Ishikawa (cell line): ENCODE results near the gene KCNT1.

Experiments
- CEBPB ChIP-seq: IDR thresholded peaks from 2 replicates; pipeline ENCODE4 v1.6.1; 2012
- EP300 ChIP-seq: IDR thresholded peaks from 2 replicates; pipeline ENCODE4 v1.6.1; 2012; ENCODE audit warnings: borderline replicate concordance
- FOXM1 ChIP-seq: IDR thresholded peaks from 2 replicates; pipeline ENCODE4 v1.6.1; 2012; ENCODE audit warnings: low read depth, borderline replicate concordance
- TCF12 ChIP-seq: IDR thresholded peaks from 2 replicates; pipeline ENCODE4 v1.6.1; 2012; ENCODE audit warnings: low read depth
- TEAD4 ChIP-seq: IDR thresholded peaks from 2 replicates; pipeline ENCODE4 v1.6.1; 2012
- YY1 ChIP-seq: IDR thresholded peaks from 2 replicates; pipeline ENCODE4 v1.6.1; 2012; ENCODE audit warnings: low read depth
- TF ChIP-seq, protein P1 (sequence below): IDR thresholded peaks from 2 replicates; pipeline ENCODE4 v1.6.1; 2012; ENCODE audit warnings: low read depth, mild to moderate bottlenecking

GRCh38 chr9:135670721-135671590, 31.0 kb upstream of the KCNT1 start:
- TF ChIP-seq CEBPB (no peak), EP300 (no peak), FOXM1 (no peak), TEAD4 (no peak), TCF12 (no peak), YY1 (no peak)
- TF ChIP-seq, protein P1, sequence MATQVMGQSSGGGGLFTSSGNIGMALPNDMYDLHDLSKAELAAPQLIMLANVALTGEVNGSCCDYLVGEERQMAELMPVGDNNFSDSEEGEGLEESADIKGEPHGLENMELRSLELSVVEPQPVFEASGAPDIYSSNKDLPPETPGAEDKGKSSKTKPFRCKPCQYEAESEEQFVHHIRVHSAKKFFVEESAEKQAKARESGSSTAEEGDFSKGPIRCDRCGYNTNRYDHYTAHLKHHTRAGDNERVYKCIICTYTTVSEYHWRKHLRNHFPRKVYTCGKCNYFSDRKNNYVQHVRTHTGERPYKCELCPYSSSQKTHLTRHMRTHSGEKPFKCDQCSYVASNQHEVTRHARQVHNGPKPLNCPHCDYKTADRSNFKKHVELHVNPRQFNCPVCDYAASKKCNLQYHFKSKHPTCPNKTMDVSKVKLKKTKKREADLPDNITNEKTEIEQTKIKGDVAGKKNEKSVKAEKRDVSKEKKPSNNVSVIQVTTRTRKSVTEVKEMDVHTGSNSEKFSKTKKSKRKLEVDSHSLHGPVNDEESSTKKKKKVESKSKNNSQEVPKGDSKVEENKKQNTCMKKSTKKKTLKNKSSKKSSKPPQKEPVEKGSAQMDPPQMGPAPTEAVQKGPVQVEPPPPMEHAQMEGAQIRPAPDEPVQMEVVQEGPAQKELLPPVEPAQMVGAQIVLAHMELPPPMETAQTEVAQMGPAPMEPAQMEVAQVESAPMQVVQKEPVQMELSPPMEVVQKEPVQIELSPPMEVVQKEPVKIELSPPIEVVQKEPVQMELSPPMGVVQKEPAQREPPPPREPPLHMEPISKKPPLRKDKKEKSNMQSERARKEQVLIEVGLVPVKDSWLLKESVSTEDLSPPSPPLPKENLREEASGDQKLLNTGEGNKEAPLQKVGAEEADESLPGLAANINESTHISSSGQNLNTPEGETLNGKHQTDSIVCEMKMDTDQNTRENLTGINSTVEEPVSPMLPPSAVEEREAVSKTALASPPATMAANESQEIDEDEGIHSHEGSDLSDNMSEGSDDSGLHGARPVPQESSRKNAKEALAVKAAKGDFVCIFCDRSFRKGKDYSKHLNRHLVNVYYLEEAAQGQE = no peak
